ENCODE results near the gene FSTL4. TPM values are rescaled to one million over a fixed set of nuclear protein-coding genes. Genes with fewer than 3 reads are reported as not detected.

Gene FSTL4
- total RNA-seq, 2 experiments from 2014 or later = not detected

DNA sequence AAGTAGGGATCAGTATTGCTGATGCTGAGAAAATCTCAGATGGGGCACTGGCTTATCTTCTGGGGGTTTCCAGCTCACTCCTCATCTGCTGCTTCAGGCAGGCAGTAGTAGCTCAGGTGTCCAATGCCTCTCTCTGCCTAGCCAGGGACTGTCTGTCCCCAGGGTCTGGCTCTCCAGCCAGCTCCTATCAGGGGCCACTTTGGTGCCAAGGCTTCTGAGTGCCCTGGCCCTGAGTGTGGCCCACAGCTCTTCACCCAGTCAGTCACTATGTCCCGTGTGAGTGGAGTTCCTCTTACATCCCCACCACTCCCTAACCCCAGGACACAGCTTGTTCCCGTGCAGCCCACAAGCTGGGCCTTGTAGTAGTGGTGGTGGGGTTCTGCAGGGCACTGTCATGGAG, 309.0 kb downstream of the FSTL4 start:
- TF ChIP-seq, protein P1, sequence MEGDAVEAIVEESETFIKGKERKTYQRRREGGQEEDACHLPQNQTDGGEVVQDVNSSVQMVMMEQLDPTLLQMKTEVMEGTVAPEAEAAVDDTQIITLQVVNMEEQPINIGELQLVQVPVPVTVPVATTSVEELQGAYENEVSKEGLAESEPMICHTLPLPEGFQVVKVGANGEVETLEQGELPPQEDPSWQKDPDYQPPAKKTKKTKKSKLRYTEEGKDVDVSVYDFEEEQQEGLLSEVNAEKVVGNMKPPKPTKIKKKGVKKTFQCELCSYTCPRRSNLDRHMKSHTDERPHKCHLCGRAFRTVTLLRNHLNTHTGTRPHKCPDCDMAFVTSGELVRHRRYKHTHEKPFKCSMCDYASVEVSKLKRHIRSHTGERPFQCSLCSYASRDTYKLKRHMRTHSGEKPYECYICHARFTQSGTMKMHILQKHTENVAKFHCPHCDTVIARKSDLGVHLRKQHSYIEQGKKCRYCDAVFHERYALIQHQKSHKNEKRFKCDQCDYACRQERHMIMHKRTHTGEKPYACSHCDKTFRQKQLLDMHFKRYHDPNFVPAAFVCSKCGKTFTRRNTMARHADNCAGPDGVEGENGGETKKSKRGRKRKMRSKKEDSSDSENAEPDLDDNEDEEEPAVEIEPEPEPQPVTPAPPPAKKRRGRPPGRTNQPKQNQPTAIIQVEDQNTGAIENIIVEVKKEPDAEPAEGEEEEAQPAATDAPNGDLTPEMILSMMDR (conservative IDR thresholded peaks at IDR 0.05; ENCODE audit: low read length) = no peak
- no peak for TF ChIP-seq EZH2phosphoT487 (IDR thresholded peaks at IDR 0.05; ENCODE audit: borderline replicate concordance, low read depth, low read length)
- Histone ChIP-seq H3K4me3 (ENCODE audit: low read depth, low read length, poor library complexity, severe bottlenecking) (no peak overlapping the region), H3K36me3 (ENCODE audit: insufficient read depth, low read length) (no peaks in the 10 kb centered on the region), H3K79me2 (ENCODE audit: insufficient read depth, low read depth, low read length) (no peaks in the 10 kb centered on the region), H3K9me2 (ENCODE audit: insufficient read depth, low read length) (no peaks in the 10 kb centered on the region), H3K4me1 (ENCODE audit: insufficient read depth, low read length, poor library complexity, severe bottlenecking) (no peaks in the 10 kb centered on the region), H3K27ac (ENCODE audit: low read depth, low read length, poor library complexity, severe bottlenecking) (no peak overlapping the region), H3K4me2 (ENCODE audit: low read length) (no peak overlapping the region), H2AFZ (ENCODE audit: low read length) (no peak overlapping the region), H4K20me1 (ENCODE audit: insufficient read depth, low read length) (no peaks in the 10 kb centered on the region), H3K9me3 (ENCODE audit: low read length) (no peaks in the 10 kb centered on the region)
- DNase-seq (ENCODE audit: low spot score) = no peak
- intact Hi-C loops (cut with micrococcal nuclease; ENCODE audit: unreplicated experiment) = no loop called here
- CTCF ChIA-PET (ENCODE audit: unreplicated experiment) = interaction anchor here (0.6 kb wide), 1 partner anchor 66 kb away, joined by 3 read pairs; no protein-coding TSS in a partner anchor
- POLR2A ChIA-PET = no interaction called here
- no TSS peak for BruUV-seq (replicated peaks)

DNA sequence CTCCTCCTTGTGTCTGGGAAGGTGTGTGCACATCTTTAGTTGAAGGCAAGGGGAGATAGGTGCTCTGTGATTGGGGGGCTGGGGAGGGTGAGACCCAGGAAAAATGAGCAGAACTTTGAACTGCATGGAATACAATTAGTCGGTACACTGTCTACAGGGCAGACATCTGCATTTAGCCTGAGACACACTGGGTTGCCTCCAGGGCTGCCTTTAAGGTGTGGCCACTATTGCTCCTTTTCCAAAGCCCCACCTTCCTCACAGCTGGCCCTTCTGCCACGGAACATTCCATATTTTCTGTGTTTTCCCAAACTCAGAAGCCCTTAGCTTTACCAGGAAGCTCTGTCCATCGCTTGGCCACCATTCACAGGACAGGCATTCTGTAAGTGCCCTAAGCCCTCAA, 312.6 kb downstream of the FSTL4 start:
- no TSS peak for BruUV-seq (replicated peaks)
- POLR2A ChIA-PET = no interaction called here
- no peaks in the 10 kb centered on the region for H3K4me1 ChIP-seq (ENCODE audit: insufficient read depth, low read length, poor library complexity, severe bottlenecking)
- intact Hi-C loops (cut with micrococcal nuclease; ENCODE audit: unreplicated experiment) = loop anchor here (10.0 kb wide), 1 partner anchor 465 kb away; the partner anchor contains the start of gene SHROOM1
- H3K27ac ChIP-seq (ENCODE audit: low read depth, low read length, poor library complexity, severe bottlenecking) = no peak overlapping the region
- no peaks in the 10 kb centered on the region for H3K36me3 ChIP-seq (ENCODE audit: insufficient read depth, low read length)
- H3K4me2 ChIP-seq (ENCODE audit: low read length) = no peak overlapping the region
- no peak overlapping the region for H2AFZ ChIP-seq (ENCODE audit: low read length)
- no peak for DNase-seq (ENCODE audit: low spot score)
- CTCF ChIA-PET (ENCODE audit: unreplicated experiment) = no interaction called here
- TF ChIP-seq, protein P1 (conservative IDR thresholded peaks at IDR 0.05; ENCODE audit: low read length) = no peak
- no peak for TF ChIP-seq EZH2phosphoT487 (IDR thresholded peaks at IDR 0.05; ENCODE audit: borderline replicate concordance, low read depth, low read length)
- H3K9me3 ChIP-seq (ENCODE audit: low read length) = no peaks in the 10 kb centered on the region
- no peaks in the 10 kb centered on the region for H3K79me2 ChIP-seq (ENCODE audit: insufficient read depth, low read depth, low read length)
- H3K9me2 ChIP-seq (ENCODE audit: insufficient read depth, low read length) = no peaks in the 10 kb centered on the region
- no peaks in the 10 kb centered on the region for H4K20me1 ChIP-seq (ENCODE audit: insufficient read depth, low read length)
- H3K4me3 ChIP-seq (ENCODE audit: low read depth, low read length, poor library complexity, severe bottlenecking) = no peak overlapping the region

DNA sequence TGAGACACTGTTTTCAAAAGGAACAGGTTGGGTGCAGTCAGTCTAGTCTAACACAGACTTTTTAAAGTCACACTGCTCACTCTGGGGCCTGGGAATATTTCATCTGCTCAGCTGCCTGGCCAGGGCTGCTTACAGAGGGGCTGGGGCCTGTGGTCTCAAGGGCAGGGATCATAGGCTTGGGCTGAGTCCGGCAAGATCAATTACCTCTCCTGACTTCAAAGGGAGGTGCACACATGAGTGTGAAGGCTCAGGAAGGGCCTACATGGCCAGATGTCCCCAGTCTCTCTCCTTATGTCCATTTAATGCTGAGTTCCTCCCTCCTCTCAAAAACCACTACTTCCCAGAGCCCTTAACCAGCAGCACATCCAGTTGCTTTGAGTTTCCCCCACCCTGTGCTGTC, 313.3 kb downstream of the FSTL4 start:
- H3K4me3 ChIP-seq (ENCODE audit: low read depth, low read length, poor library complexity, severe bottlenecking) = no peak overlapping the region
- intact Hi-C loops (cut with micrococcal nuclease; ENCODE audit: unreplicated experiment) = loop anchor here (10.0 kb wide), 1 partner anchor 464 kb away; the partner anchor contains the start of gene SHROOM1
- ChIA-PET POLR2A (no interaction called here), CTCF (ENCODE audit: unreplicated experiment) (no interaction called here)
- no peak for DNase-seq (ENCODE audit: low spot score)
- no peaks in the 10 kb centered on the region for H3K4me1 ChIP-seq (ENCODE audit: insufficient read depth, low read length, poor library complexity, severe bottlenecking)
- H3K9me3 ChIP-seq (ENCODE audit: low read length) = no peaks in the 10 kb centered on the region
- no peak overlapping the region for H3K4me2 ChIP-seq (ENCODE audit: low read length)
- H4K20me1 ChIP-seq (ENCODE audit: insufficient read depth, low read length) = no peaks in the 10 kb centered on the region
- H3K79me2 ChIP-seq (ENCODE audit: insufficient read depth, low read depth, low read length) = no peaks in the 10 kb centered on the region
- H3K36me3 ChIP-seq (ENCODE audit: insufficient read depth, low read length) = no peaks in the 10 kb centered on the region
- no peak overlapping the region for H3K27ac ChIP-seq (ENCODE audit: low read depth, low read length, poor library complexity, severe bottlenecking)
- BruUV-seq (replicated peaks) = no TSS peak
- H3K9me2 ChIP-seq (ENCODE audit: insufficient read depth, low read length) = no peaks in the 10 kb centered on the region
- no peak overlapping the region for H2AFZ ChIP-seq (ENCODE audit: low read length)
- TF ChIP-seq EZH2phosphoT487 (IDR thresholded peaks at IDR 0.05; ENCODE audit: borderline replicate concordance, low read depth, low read length) = no peak
- TF ChIP-seq, protein P1 (conservative IDR thresholded peaks at IDR 0.05; ENCODE audit: low read length) = no peak
